K562 (cell line): Measurements from ENCODE around the gene NABP2. TPM values are rescaled to one million over a fixed set of nuclear protein-coding genes. Genes with fewer than 3 reads are reported as not detected.

Source experiments
- ATAC-seq: fragments of 200-7000 bp; cut with Tn5 transposase; 3 replicates; pipeline ENCODE4 v1.9.1; 2020; ENCODE audit warnings: moderate library complexity
- BruUV-seq: library from RNA; stranded (reverse); fragments of 400-500 nt; replicated peaks from 2 replicates; lab custom pipeline; 2021; lab: Mats Ljungman, UMichigan
- CTCF ChIA-PET: fragments of 300-600 bp; formaldehyde crosslinking; extraction: SDS; loops from one replicate; lab custom pipeline; 2021; ENCODE audit warnings: low intra/inter-chr PET ratio; lab: Yijun Ruan, JAX
- POLR2A ChIA-PET: fragments of 300-600, 350-650 bp; sonication (Branson Sonifier 250); formaldehyde crosslinking; extraction: SDS; loops from one replicate; lab custom pipeline; 2021; ENCODE audit warnings: antibody characterized with exemption, inconsistent platforms; lab: Yijun Ruan, JAX
- DNase-seq, 4 experiments: peaks; one replicate each; pipeline versions ENCODE4 v3.0.0 to v3.0.0-alpha.2; 2011 to 2018; ENCODE audit warnings: low spot score in 3 of 4, mixed read lengths in 3 of 4; ENCODE audit errors: extremely low read depth in 1 of 4
- FAIRE-seq: peaks from 2 replicates; lab custom pipeline; 2011; peaks lifted over from hg19 to GRCh38; lab: Jason Lieb, UNC
- H2AFZ ChIP-seq: 2 replicates; pipeline ENCODE4 v1.6.0; 2011; ENCODE audit warnings: low read depth, low read length, control low read depth, inconsistent platforms
- H3K27ac ChIP-seq: fragments of 200-600 bp; 3 replicates; pipeline ENCODE4 v1.8.0; 2011; ENCODE audit warnings: low read depth, mild to moderate bottlenecking, control low read depth, inconsistent platforms, low read length, moderate library complexity, mixed read lengths; ENCODE audit errors: extremely low read depth
- H3K27me3 ChIP-seq, 2 experiments: fragments of 300-600 bp in 1 of 2; 2 replicates in 1 of 2; 3 replicates in 1 of 2; pipeline versions ENCODE4 v1.6.0 to v1.8.0; 2011; ENCODE audit warnings: inconsistent platforms in 2 of 2, low read length in 2 of 2, mild to moderate bottlenecking in 1 of 2, mixed read lengths in 1 of 2, moderate library complexity in 1 of 2; ENCODE audit not compliant: control insufficient read depth in 2 of 2, insufficient read depth in 2 of 2
- H3K36me3 ChIP-seq: fragments of 300-600 bp; 3 replicates; pipeline ENCODE4 v1.8.0; 2011; ENCODE audit warnings: mild to moderate bottlenecking, low read length, inconsistent platforms; ENCODE audit not compliant: control insufficient read depth, insufficient read depth
- H3K4me1 ChIP-seq, 2 experiments: fragments of 200-600 bp in 1 of 2; replicated peaks in 1 of 2; 2 replicates in 1 of 2; 3 replicates in 1 of 2; pipeline versions ENCODE4 v1.5.1 to v1.8.0; 2011; ENCODE audit warnings: inconsistent platforms in 2 of 2, low read length in 2 of 2, mild to moderate bottlenecking in 1 of 2, mixed read lengths in 1 of 2, moderate library complexity in 1 of 2; ENCODE audit not compliant: control insufficient read depth in 2 of 2, insufficient read depth in 2 of 2
- H3K4me2 ChIP-seq: 2 replicates; pipeline ENCODE4 v1.6.1; 2011; ENCODE audit warnings: low read length, control low read depth, inconsistent platforms, mixed read lengths; ENCODE audit not compliant: insufficient read depth
- H3K4me3 ChIP-seq: fragments of 200-600 bp; sonication (generic), shearing (Covaris generic); 2 replicates; pipeline ENCODE4 v1.5.1; 2016; ENCODE audit warnings: control low read depth, inconsistent platforms
- H3K79me2 ChIP-seq: fragments of 200-600 bp; 3 replicates; pipeline ENCODE4 v1.8.0; 2011; ENCODE audit warnings: low read length, inconsistent platforms; ENCODE audit not compliant: control insufficient read depth, insufficient read depth
- H3K9ac ChIP-seq, 2 experiments: 2 replicates each; pipeline versions ENCODE4 v1.6.0 to v1.6.1; 2011; ENCODE audit warnings: low read depth in 2 of 2, low read length in 2 of 2, control low read depth in 1 of 2, inconsistent platforms in 1 of 2, mild to moderate bottlenecking in 1 of 2, mixed read lengths in 1 of 2; ENCODE audit not compliant: insufficient read depth in 1 of 2
- H3K9me1 ChIP-seq: one replicate; pipeline ENCODE4 v1.6.0; 2011; ENCODE audit warnings: inconsistent platforms, mild to moderate bottlenecking, low read length, moderate library complexity; ENCODE audit not compliant: control insufficient read depth, insufficient read depth
- H3K9me3 ChIP-seq: replicated peaks from 2 replicates; pipeline ENCODE4 v1.5.1; 2011; ENCODE audit warnings: low read depth, low read length, inconsistent platforms; ENCODE audit not compliant: control insufficient read depth, insufficient read depth
- H4K20me1 ChIP-seq: replicated peaks from 2 replicates; pipeline ENCODE4 v1.6.1; 2011; ENCODE audit warnings: low read length, inconsistent platforms, mixed read lengths; ENCODE audit not compliant: control insufficient read depth, insufficient read depth
- BMI1 ChIP-seq: fragments of 150-350 bp; IDR thresholded peaks from 2 replicates; pipeline ENCODE4 v1.6.1; 2014; ENCODE audit warnings: low read length
- CGGBP1 ChIP-seq: fragments of 250-450 bp; sonication (Bioruptor Pico); IDR thresholded peaks from 2 replicates; pipeline ENCODE4 v1.9.0; 2021; ENCODE audit warnings: mild to moderate bottlenecking
- NUFIP1 ChIP-seq: fragments of 450-650 bp; IDR thresholded peaks from 2 replicates; pipeline ENCODE4 v1.6.1; 2018; ENCODE audit not compliant: partially characterized antibody
- SNIP1 ChIP-seq: fragments of 450-650 bp; IDR thresholded peaks from 2 replicates; pipeline ENCODE4 v1.7.1; 2017; ENCODE audit warnings: low read depth, mild to moderate bottlenecking
- SRSF3 ChIP-seq: fragments of 200-400 bp; formaldehyde crosslinking; IDR thresholded peaks from 2 replicates; pipeline ENCODE4 v1.6.1; 2016; ENCODE audit warnings: mild to moderate bottlenecking, low read length, moderate library complexity; ENCODE audit not compliant: insufficient read depth
- ZNF318 ChIP-seq, 2 experiments: fragments of 450-650 bp; IDR thresholded peaks; 2 replicates each; pipeline ENCODE4 v1.6.1; 2016; ENCODE audit warnings: mild to moderate bottlenecking in 2 of 2, borderline replicate concordance in 1 of 2, low read depth in 1 of 2, moderate library complexity in 1 of 2
- WGBS: fragments of 100-300 bp; shearing (Covaris generic); methylation state at CpG from one replicate; pipeline ENCODE4 v1.1.6; 2016; ENCODE audit warnings: low coverage, mixed read lengths; ENCODE audit not compliant: insufficient coverage; ENCODE audit errors: missing lambda C conversion rate; 5-methylcytosine and 5-hydroxymethylcytosine counted together
- in situ Hi-C: fragments of 300-500 bp; cut with MboI; formaldehyde crosslinking; loops from 4 replicates; pipeline ENCODE4 v1.15.0; 2018; ENCODE audit warnings: inconsistent platforms, mixed read lengths
- intact Hi-C: fragments of 100-400 bp; cut with micrococcal nuclease; formaldehyde crosslinking; loops from 2 replicates; pipeline ENCODE4 v1.14.2; 2022
- polyA plus RNA-seq, 8 experiments: library from polyadenylated mRNA; depleted of rRNA in 4 of 8; stranded (reverse) in 5 of 8; unstranded in 3 of 8; fragments of >200 nt; fragmentation: Nextera tagmentation in 2 of 8; fragmentation: Illumina TruSeq in 1 of 8; extraction: Ambion mirVana in 2 of 8; extraction: Trizol in 1 of 8; gene quantifications; 2 replicates each; pipeline versions ENCODE4 v1.2.1 to v1.2.3, GENCODE V29; 2011 to 2014; ENCODE audit warnings: inconsistent platforms in 1 of 8, missing spikeins in 1 of 8
- total RNA-seq, 7 experiments: library from RNA; depleted of rRNA in 6 of 7; stranded (reverse); fragments of >200 nt in 6 of 7; fragmentation: Illumina TruSeq in 2 of 7; extraction: Trizol in 2 of 7; gene quantifications; 2 replicates each; pipeline versions ENCODE4 v1.2.1 to v1.2.3, GENCODE V29; 2011 to 2021; ENCODE audit warnings: low replicate concordance in 1 of 7

Gene NABP2
- total and polyA plus RNA-seq, 9 of the 15 experiments (the other 6 are each of a cell fraction or from before 2014, with no cell fraction given): 11.3 to 60.6 (median 43.5) TPM

GRCh38 chr12:56178347-56178746 is 45.8 kb upstream of the NABP2 start:
- no peak for DNase-seq
- TF ChIP-seq NUFIP1 (no peak), ZNF318 (IDR thresholded peaks at IDR 0.05; ENCODE audit: borderline replicate concordance in 1 of 2, low read depth in 1 of 2) (no peak), BMI1 (no peak), CGGBP1 (CRISPR knock-in tag) (no peak), SNIP1 (no peak), SRSF3 (no peak)

More at GRCh38 chr12:56178347-56178746, 45.8 kb upstream of the NABP2 start:
- BruUV-seq: no TSS peak
- Histone ChIP-seq H3K79me2 (no peaks in the 10 kb centered on the region), H4K20me1 (no peaks in the 10 kb centered on the region), H3K9me3 (no peaks in the 10 kb centered on the region), H3K4me1 (no peaks in the 10 kb centered on the region), H3K9me1 (no peaks in the 10 kb centered on the region), H3K27ac (no peak overlapping the region), H3K27me3 (no peaks in the 10 kb centered on the region), H3K36me3 (peaks cover 86% of the 10 kb centered on the region), H3K4me3 (no peak overlapping the region), H2AFZ (no peak overlapping the region), H3K9ac (no peak overlapping the region), H3K4me2 (no peak overlapping the region)
- in situ Hi-C loops: no loop called here
- POLR2A ChIA-PET: interaction anchor here (1.0 to 8.7 kb wide), 3 partner anchors 9 to 16 kb away, joined by 4 to 124 read pairs (median 48); partner anchors contain the start of genes MYL6 and SMARCC2
- ATAC-seq (peak; percentile 18; the same call in 2 of the 3 replicates), FAIRE-seq (no peak)
- WGBS: 92% methylated on average over 3 of the region's 3 CpGs
- CTCF ChIA-PET: no interaction called here
- intact Hi-C loops: no loop called here
